Peyer's patch (tissue), 4 donors: ENCODE data around the gene CSRP1.

Experiments used
- POLR2A ChIP-seq, 2 donors: fragments of 450-650 bp; IDR thresholded peaks; one replicate each; pipeline ENCODE4 v1.5.1; 2017; ENCODE audit warnings: antibody characterized with exemption in 2 of 2, mild to moderate bottlenecking in 2 of 2, moderate library complexity in 2 of 2
- TF ChIP-seq, protein P1 (sequence below), 6 experiments: fragments of 450-650 bp in 4 of 6; fragments of 200-600 bp in 2 of 6; sonication (generic) in 1 of 6; IDR thresholded peaks; one replicate each; pipeline ENCODE4 v1.5.1; 2017 to 2019; ENCODE audit warnings: antibody characterized with exemption in 6 of 6, mild to moderate bottlenecking in 3 of 6, moderate library complexity in 1 of 6

DNA sequence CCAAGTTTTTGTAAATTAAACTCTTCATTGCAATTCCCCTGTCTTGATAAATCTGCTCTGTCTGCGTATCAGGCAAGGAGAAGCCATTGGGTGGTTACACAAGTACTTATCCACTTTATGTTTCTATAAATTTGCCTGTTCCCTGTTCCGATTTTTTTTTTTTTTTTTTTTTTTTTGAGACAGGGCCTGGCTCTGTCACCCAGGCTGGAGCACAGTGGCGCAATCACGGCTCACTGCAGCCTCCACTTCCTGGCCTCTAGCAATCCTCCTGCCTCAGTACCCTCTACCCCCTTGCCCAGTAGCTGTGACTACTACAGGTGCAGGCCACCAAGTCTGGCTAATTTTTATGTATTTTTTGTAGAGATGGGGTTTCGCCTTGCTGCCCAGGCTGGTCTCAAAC lies 11.1 kb upstream of the CSRP1 start:
- TF ChIP-seq, protein P1, sequence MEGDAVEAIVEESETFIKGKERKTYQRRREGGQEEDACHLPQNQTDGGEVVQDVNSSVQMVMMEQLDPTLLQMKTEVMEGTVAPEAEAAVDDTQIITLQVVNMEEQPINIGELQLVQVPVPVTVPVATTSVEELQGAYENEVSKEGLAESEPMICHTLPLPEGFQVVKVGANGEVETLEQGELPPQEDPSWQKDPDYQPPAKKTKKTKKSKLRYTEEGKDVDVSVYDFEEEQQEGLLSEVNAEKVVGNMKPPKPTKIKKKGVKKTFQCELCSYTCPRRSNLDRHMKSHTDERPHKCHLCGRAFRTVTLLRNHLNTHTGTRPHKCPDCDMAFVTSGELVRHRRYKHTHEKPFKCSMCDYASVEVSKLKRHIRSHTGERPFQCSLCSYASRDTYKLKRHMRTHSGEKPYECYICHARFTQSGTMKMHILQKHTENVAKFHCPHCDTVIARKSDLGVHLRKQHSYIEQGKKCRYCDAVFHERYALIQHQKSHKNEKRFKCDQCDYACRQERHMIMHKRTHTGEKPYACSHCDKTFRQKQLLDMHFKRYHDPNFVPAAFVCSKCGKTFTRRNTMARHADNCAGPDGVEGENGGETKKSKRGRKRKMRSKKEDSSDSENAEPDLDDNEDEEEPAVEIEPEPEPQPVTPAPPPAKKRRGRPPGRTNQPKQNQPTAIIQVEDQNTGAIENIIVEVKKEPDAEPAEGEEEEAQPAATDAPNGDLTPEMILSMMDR (IDR thresholded peaks at IDR 0.05): no peak
- TF ChIP-seq POLR2A (IDR thresholded peaks at IDR 0.05): no peak
